ENCODE data around the gene RNF115. TPM values are rescaled to one million over a fixed set of nuclear protein-coding genes. Genes with fewer than 3 reads are reported as not detected.

The RNF115 gene
- total RNA-seq, 5 donors from 2014 or later (not counting 1 experiment from before 2014, with no cell fraction given), result 12.0 to 17.5 (median 13.4) TPM

DNA sequence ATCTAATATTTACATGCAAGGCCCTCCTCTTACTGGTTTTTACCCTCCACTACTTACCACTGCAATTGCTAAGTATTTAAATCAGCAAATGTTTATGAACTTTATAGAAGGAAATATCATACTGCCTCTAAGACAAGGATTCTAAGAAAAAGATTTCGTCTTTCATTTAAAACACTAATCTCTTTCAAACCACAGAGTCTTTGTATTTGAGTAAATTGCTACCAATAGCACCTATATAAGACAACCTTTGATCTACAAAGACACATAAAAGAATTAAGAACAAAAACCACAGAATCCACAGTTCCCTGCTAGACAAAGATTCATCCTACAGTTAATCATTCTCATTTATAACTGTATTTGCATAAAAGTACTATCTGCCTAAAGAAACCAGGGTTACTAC is 37.6 kb downstream of the RNF115 start:
- no CpG with 5 or more reads among the region's 1 CpG for WGBS (ENCODE audit: insufficient coverage)
- H3K27me3 ChIP-seq (replicated peaks in 1 of 2; ENCODE audit: control insufficient read depth in 2 of 2, extremely low read depth in 1 of 2, insufficient read depth in 2 of 2, low read length in 1 of 2), result no peaks in the 10 kb centered on the region
- H3K4me1 ChIP-seq (ENCODE audit: control insufficient read depth in 1 of 2, extremely low read depth in 1 of 2, insufficient read depth in 2 of 2, low read length in 2 of 2), result peaks cover 0 to 15% of the 10 kb centered on the region in 2 experiments
- POLR2A ChIA-PET, result interaction anchor here in 1 of 2 donors (0.7 kb wide), 1 partner anchor 15 kb away, joined by 3 read pairs; no protein-coding TSS in a partner anchor
- DNase-seq (no peak), ATAC-seq (replicated peaks in 1 of 4) (peak in 1 of 4 experiments; percentile 36)
- CTCF ChIA-PET, result interaction anchor here in 1 of 2 donors (0.6 kb wide), 1 partner anchor 11 kb away, joined by 3 read pairs; no protein-coding TSS in a partner anchor
- H3K4me3 ChIP-seq (ENCODE audit: control insufficient read depth in 1 of 2, extremely low read depth in 1 of 2, low read length in 1 of 2), result no peak overlapping the region
- Mint-ChIP-seq H3K9me3 (no peaks in the 10 kb centered on the region), H3K36me3 (peaks cover 33% of the 10 kb centered on the region), H3K4me3 (peak overlapping the region in 1 of 3 donors; percentile 20), H3K4me1 (peaks cover 24 to 39% (median 26%) of the 10 kb centered on the region in 3 donors), H3K27ac (peak overlapping the region; percentile 34 to 53), H3K27me3 (no peaks in the 10 kb centered on the region)
- H3K27ac ChIP-seq (ENCODE audit: low read length), result no peak overlapping the region
- H3K9me3 ChIP-seq, result no peaks in the 10 kb centered on the region
- H3K36me3 ChIP-seq (ENCODE audit: control insufficient read depth in 2 of 2, extremely low read depth in 1 of 2, insufficient read depth in 1 of 2, low read length in 1 of 2), result peaks cover 0 to 21% of the 10 kb centered on the region in 2 donors

GRCh38 chr1:145785547-145785946 is 38.3 kb downstream of the RNF115 start:
- no peaks in the 10 kb centered on the region for H3K27me3 Mint-ChIP-seq

GRCh38 chr1:145784409-145784808 is 39.5 kb downstream of the RNF115 start:
- ChIA-PET POLR2A (no interaction called here), CTCF (no interaction called here)
- peaks cover 24 to 39% (median 26%) of the 10 kb centered on the region in 3 donors for H3K4me1 Mint-ChIP-seq
- no peaks in the 10 kb centered on the region for H3K9me3 Mint-ChIP-seq
- Histone ChIP-seq H3K9me3 (no peaks in the 10 kb centered on the region), H3K4me3 (ENCODE audit: control insufficient read depth in 1 of 2, extremely low read depth in 1 of 2, low read length in 1 of 2) (no peak overlapping the region), H3K27ac (ENCODE audit: low read length) (no peak overlapping the region), H3K27me3 (replicated peaks in 1 of 2; ENCODE audit: control insufficient read depth in 2 of 2, extremely low read depth in 1 of 2, insufficient read depth in 2 of 2, low read length in 1 of 2) (no peaks in the 10 kb centered on the region), H3K4me1 (ENCODE audit: control insufficient read depth in 1 of 2, extremely low read depth in 1 of 2, insufficient read depth in 2 of 2, low read length in 2 of 2) (peaks cover 0 to 15% of the 10 kb centered on the region in 2 experiments), H3K36me3 (ENCODE audit: control insufficient read depth in 2 of 2, extremely low read depth in 1 of 2, insufficient read depth in 1 of 2, low read length in 1 of 2) (peaks cover 0 to 21% of the 10 kb centered on the region in 2 donors)
- DNase-seq (no peak), ATAC-seq (replicated peaks in 1 of 4) (no peak)
- no CpG with 5 or more reads among the region's 3 CpGs for WGBS (ENCODE audit: insufficient coverage)
- peaks cover 38% of the 10 kb centered on the region for H3K36me3 Mint-ChIP-seq
- no peaks in the 10 kb centered on the region for H3K27me3 Mint-ChIP-seq
- H3K27ac Mint-ChIP-seq, result no peak overlapping the region
- H3K4me3 Mint-ChIP-seq, result no peak overlapping the region

More at GRCh38 chr1:145785547-145785946, 38.3 kb downstream of the RNF115 start:
- peaks cover 0 to 15% of the 10 kb centered on the region in 2 experiments for H3K4me1 ChIP-seq (ENCODE audit: control insufficient read depth in 1 of 2, extremely low read depth in 1 of 2, insufficient read depth in 2 of 2, low read length in 2 of 2)
- 79% methylated on average over 1 of the region's 1 CpG for WGBS (ENCODE audit: insufficient coverage)
- no peak overlapping the region for H3K27ac ChIP-seq (ENCODE audit: low read length)
- no peaks in the 10 kb centered on the region for H3K27me3 ChIP-seq (replicated peaks in 1 of 2; ENCODE audit: control insufficient read depth in 2 of 2, extremely low read depth in 1 of 2, insufficient read depth in 2 of 2, low read length in 1 of 2)
- no peak overlapping the region for H3K4me3 ChIP-seq (ENCODE audit: control insufficient read depth in 1 of 2, extremely low read depth in 1 of 2, low read length in 1 of 2)
- peaks cover 38% of the 10 kb centered on the region for H3K36me3 Mint-ChIP-seq
- H3K27ac Mint-ChIP-seq, result no peak overlapping the region
- POLR2A ChIA-PET, result interaction anchor here in 1 of 2 donors (0.6 to 0.7 kb wide), 2 partner anchors 14 to 29 kb away, joined by 3 to 5 read pairs; no protein-coding TSS in a partner anchor
- no peak overlapping the region for H3K4me3 Mint-ChIP-seq
- peaks cover 24 to 39% (median 26%) of the 10 kb centered on the region in 3 donors for H3K4me1 Mint-ChIP-seq
- no peak for DNase-seq
- no peak for ATAC-seq (replicated peaks in 1 of 4)
- H3K9me3 Mint-ChIP-seq, result no peaks in the 10 kb centered on the region
- no peaks in the 10 kb centered on the region for H3K9me3 ChIP-seq
- CTCF ChIA-PET, result interaction anchor here in 1 of 2 donors (0.6 kb wide), 1 partner anchor 122 kb away, joined by 6 read pairs; no protein-coding TSS in a partner anchor
- H3K36me3 ChIP-seq (ENCODE audit: control insufficient read depth in 2 of 2, extremely low read depth in 1 of 2, insufficient read depth in 1 of 2, low read length in 1 of 2), result peaks cover 0 to 21% of the 10 kb centered on the region in 2 donors

DNA sequence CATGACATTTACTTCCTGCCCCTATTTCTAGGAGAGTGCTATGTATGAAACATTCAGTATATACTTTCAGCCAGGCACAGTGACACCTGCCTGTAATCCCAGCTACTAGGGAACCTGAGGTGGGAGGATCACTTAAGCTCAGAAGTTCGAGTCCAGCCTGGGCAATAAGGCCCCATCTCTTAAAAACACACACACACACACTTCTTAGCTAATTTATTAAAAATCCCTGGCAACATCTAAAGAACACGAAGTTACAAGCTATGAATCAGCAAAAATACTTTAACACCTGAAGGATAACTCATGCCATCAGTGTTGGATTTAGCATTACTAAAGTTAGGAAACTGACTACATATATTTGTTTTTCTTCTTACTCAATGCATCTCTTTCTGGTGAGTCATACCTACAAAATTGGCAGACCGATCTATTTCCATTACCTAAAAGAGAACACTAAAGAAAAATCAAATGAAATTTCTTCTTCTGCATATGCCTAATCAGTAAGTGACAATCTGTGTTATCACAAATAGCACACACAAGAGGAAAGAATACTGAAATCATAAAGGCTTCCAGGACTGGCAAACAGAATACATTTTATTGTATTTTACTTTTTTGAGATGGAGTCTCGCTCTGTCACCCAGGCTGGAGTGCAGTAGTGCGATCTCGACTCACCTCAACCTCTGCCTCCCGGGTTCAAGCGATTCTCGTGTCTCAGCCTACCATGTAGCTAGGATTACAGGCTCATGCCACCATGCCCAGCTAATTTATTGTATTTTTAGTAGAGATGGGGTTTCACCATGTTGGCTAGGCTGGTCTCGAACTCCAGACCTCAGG is 41.4 kb downstream of the RNF115 start:
- Mint-ChIP-seq H3K27me3 (no peaks in the 10 kb centered on the region), H3K9me3 (no peaks in the 10 kb centered on the region), H3K36me3 (peaks cover 32% of the 10 kb centered on the region), H3K4me3 (no peak overlapping the region), H3K27ac (no peak overlapping the region), H3K4me1 (peaks cover 21 to 30% (median 24%) of the 10 kb centered on the region in 3 donors)
- Histone ChIP-seq H3K27me3 (replicated peaks in 1 of 2; ENCODE audit: control insufficient read depth in 2 of 2, extremely low read depth in 1 of 2, insufficient read depth in 2 of 2, low read length in 1 of 2) (no peaks in the 10 kb centered on the region), H3K36me3 (ENCODE audit: control insufficient read depth in 2 of 2, extremely low read depth in 1 of 2, insufficient read depth in 1 of 2, low read length in 1 of 2) (peaks cover 0 to 11% of the 10 kb centered on the region in 2 donors), H3K4me3 (ENCODE audit: control insufficient read depth in 1 of 2, extremely low read depth in 1 of 2, low read length in 1 of 2) (no peak overlapping the region), H3K4me1 (ENCODE audit: control insufficient read depth in 1 of 2, extremely low read depth in 1 of 2, insufficient read depth in 2 of 2, low read length in 2 of 2) (peaks cover 0 to 15% of the 10 kb centered on the region in 2 experiments), H3K27ac (ENCODE audit: low read length) (no peak overlapping the region), H3K9me3 (no peaks in the 10 kb centered on the region)
- no peak for ATAC-seq (replicated peaks in 1 of 4)
- POLR2A ChIA-PET, result no interaction called here
- WGBS (ENCODE audit: insufficient coverage), result 100% methylated on average over 7 of the region's 10 CpGs
- CTCF ChIA-PET, result interaction anchor here in 1 of 2 donors (1.0 kb wide), 1 partner anchor 45 kb away, joined by 4 read pairs; no protein-coding TSS in a partner anchor
- DNase-seq, result no peak

DNA sequence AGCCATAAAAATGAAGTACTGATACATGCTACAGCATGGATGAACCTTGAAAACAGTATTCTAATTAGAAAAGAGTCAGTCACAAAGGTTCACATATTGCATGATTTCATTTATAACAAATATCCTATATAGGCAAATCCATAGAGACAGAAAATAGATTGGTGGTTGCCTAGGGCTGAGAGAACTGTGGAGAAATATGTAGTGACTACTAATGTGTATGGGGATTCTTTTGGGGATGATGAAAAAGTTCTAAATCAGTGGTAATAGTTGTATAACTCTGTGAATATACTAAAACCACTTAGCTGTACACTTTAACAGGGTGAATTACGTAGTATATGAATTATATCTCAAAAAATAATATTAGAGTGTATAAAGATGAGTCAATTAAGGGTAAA is 45.8 kb downstream of the RNF115 start:
- ChIA-PET POLR2A (no interaction called here), CTCF (no interaction called here)
- Histone ChIP-seq H3K27ac (ENCODE audit: low read length) (no peak overlapping the region), H3K27me3 (replicated peaks in 1 of 2; ENCODE audit: control insufficient read depth in 2 of 2, extremely low read depth in 1 of 2, insufficient read depth in 2 of 2, low read length in 1 of 2) (no peaks in the 10 kb centered on the region), H3K4me3 (ENCODE audit: control insufficient read depth in 1 of 2, extremely low read depth in 1 of 2, low read length in 1 of 2) (no peak overlapping the region), H3K4me1 (ENCODE audit: control insufficient read depth in 1 of 2, extremely low read depth in 1 of 2, insufficient read depth in 2 of 2, low read length in 2 of 2) (no peaks in the 10 kb centered on the region), H3K9me3 (no peaks in the 10 kb centered on the region), H3K36me3 (ENCODE audit: control insufficient read depth in 2 of 2, extremely low read depth in 1 of 2, insufficient read depth in 1 of 2, low read length in 1 of 2) (peaks cover 0 to 3% of the 10 kb centered on the region in 2 donors)
- Mint-ChIP-seq H3K27me3 (no peaks in the 10 kb centered on the region), H3K9me3 (no peaks in the 10 kb centered on the region), H3K27ac (no peak overlapping the region), H3K36me3 (peaks cover 27% of the 10 kb centered on the region), H3K4me1 (peaks cover 8 to 13% (median 13%) of the 10 kb centered on the region in 3 donors), H3K4me3 (no peak overlapping the region)
- ATAC-seq (replicated peaks in 1 of 4), result no peak
- whole genome bisulfite sequencing (ENCODE audit: insufficient coverage), result no CpG with 5 or more reads among the region's 1 CpG
- DNase-seq, result no peak

DNA sequence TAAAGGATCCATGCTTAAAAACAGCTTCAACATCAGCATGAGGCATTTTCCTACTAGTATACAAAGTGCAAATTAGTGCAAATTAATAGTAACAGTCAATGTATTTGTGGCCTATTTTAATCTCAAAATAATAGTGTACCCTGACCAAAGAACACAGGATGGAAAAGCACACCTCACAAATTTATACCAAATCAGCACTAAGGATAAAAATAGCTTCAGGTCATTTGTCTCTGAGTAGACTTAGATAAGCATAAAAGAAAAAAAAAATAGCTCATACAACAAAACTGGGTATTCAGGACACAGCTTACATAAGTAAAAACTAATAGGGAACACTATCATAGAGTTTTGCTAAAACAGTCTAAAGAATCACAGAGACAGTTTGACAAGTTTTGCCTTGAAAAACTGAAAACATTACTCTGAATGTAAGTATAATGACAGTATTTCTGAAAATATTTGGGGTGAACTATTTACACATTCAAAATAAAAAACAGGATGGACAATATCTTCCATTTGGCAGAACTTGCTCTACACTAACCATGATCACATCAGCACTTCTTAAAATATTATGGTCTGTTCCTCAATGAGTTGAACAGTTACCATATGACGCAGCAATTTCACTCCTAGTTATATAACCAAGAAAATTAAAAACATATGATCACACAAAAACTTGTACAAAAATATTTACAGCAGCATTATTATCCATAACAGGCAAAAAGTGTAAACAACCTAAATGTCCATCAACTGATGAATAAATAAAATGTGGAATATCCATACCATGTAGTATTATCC is 46.3 kb downstream of the RNF115 start:
- no CpG with 5 or more reads among the region's 1 CpG for WGBS (ENCODE audit: insufficient coverage)
- no peaks in the 10 kb centered on the region for H3K27me3 Mint-ChIP-seq
- peaks cover 8 to 13% (median 13%) of the 10 kb centered on the region in 3 donors for H3K4me1 Mint-ChIP-seq
- peaks cover 31% of the 10 kb centered on the region for H3K36me3 Mint-ChIP-seq
- H3K9me3 Mint-ChIP-seq, result no peaks in the 10 kb centered on the region
- DNase-seq, result no peak
- ChIA-PET CTCF (no interaction called here), POLR2A (interaction anchor here in 1 of 2 donors (0.6 kb wide), 1 partner anchor 21 kb away, joined by 10 read pairs; no protein-coding TSS in a partner anchor)
- no peaks in the 10 kb centered on the region for H3K9me3 ChIP-seq
- H3K36me3 ChIP-seq (ENCODE audit: control insufficient read depth in 2 of 2, extremely low read depth in 1 of 2, insufficient read depth in 1 of 2, low read length in 1 of 2), result peaks cover 0 to 5% of the 10 kb centered on the region in 2 donors
- no peak for ATAC-seq (replicated peaks in 1 of 4)
- no peaks in the 10 kb centered on the region for H3K27me3 ChIP-seq (replicated peaks in 1 of 2; ENCODE audit: control insufficient read depth in 2 of 2, extremely low read depth in 1 of 2, insufficient read depth in 2 of 2, low read length in 1 of 2)
- no peak overlapping the region for H3K4me3 Mint-ChIP-seq
- H3K27ac ChIP-seq (ENCODE audit: low read length), result no peak overlapping the region
- H3K27ac Mint-ChIP-seq, result peak overlapping the region in 1 of 2 donors; percentile 46
- H3K4me1 ChIP-seq (ENCODE audit: control insufficient read depth in 1 of 2, extremely low read depth in 1 of 2, insufficient read depth in 2 of 2, low read length in 2 of 2), result no peaks in the 10 kb centered on the region
- H3K4me3 ChIP-seq (ENCODE audit: control insufficient read depth in 1 of 2, extremely low read depth in 1 of 2, low read length in 1 of 2), result no peak overlapping the region

Data from T-cell (primary cell).